ENCODE measurements around the gene SIGLECL1. TPM values are rescaled to one million over a fixed set of nuclear protein-coding genes. Genes with fewer than 3 reads are reported as not detected.

Gene SIGLECL1
- total RNA-seq, 1 experiment from 2014 or later: not detected

GRCh38 chr19:51227966-51228365, 22.9 kb upstream of the SIGLECL1 start:
- WGBS (ENCODE audit: extremely low coverage, insufficient read length, low lambda C conversion rate): no CpG with 5 or more reads among the region's 2 CpGs
- H3K14ac ChIP-seq (ENCODE audit: insufficient read depth, low read length): no peak overlapping the region
- Mint-ChIP-seq H3K27me3 (ENCODE audit: low read depth) (peaks cover 13% of the 10 kb centered on the region), H3K4me1 (no peaks in the 10 kb centered on the region), H3K4me3 (no peak overlapping the region), H3K27ac (no peak overlapping the region), H3K36me3 (ENCODE audit: insufficient read depth in 1 of 3, low read depth in 3 of 3) (no peaks in the 10 kb centered on the region), H3K9me3 (peaks cover 0 to 87% of the 10 kb centered on the region in 2 experiments; a peak in 2 of 5 replicates)
- H2BK120ac ChIP-seq (ENCODE audit: low read depth, low read length, poor library complexity, severe bottlenecking): no peak overlapping the region
- H4K8ac ChIP-seq (replicated peaks; ENCODE audit: insufficient read length, low read depth, low read length): no peak overlapping the region
- H3K18ac ChIP-seq (ENCODE audit: insufficient read length, low read depth, low read length): no peak overlapping the region
- no peaks in the 10 kb centered on the region for H3K79me2 ChIP-seq (ENCODE audit: insufficient read depth, low read length)
- H3K79me1 ChIP-seq (ENCODE audit: insufficient read depth, low read depth, low read length, poor library complexity, severe bottlenecking): no peaks in the 10 kb centered on the region
- H3K4me2 ChIP-seq (ENCODE audit: insufficient read depth, insufficient read length, low read length): no peak overlapping the region
- H2BK12ac ChIP-seq (ENCODE audit: insufficient read length, low read depth, low read length): no peak overlapping the region
- no peak overlapping the region for H2BK5ac ChIP-seq (ENCODE audit: insufficient read length, low read length)
- no peak overlapping the region for H2AFZ ChIP-seq (ENCODE audit: low read length)
- DNase-seq: no peak
- no peak overlapping the region for H3K56ac ChIP-seq (ENCODE audit: insufficient read length, low read depth, low read length)
- no peaks in the 10 kb centered on the region for H3K27me3 ChIP-seq (ENCODE audit: insufficient read depth, low read length)
- H3K23ac ChIP-seq (ENCODE audit: insufficient read length, low read depth, low read length): no peak overlapping the region
- no peak for TF ChIP-seq CTCF (conservative IDR thresholded peaks at IDR 0.05)
- H3K9ac ChIP-seq (ENCODE audit: extremely low read depth, insufficient read length, low read length): no peak overlapping the region
- no peaks in the 10 kb centered on the region for H3K23me2 ChIP-seq (ENCODE audit: insufficient read length, low read depth, low read length, poor library complexity, severe bottlenecking)
- H4K5ac ChIP-seq (ENCODE audit: insufficient read length, low read depth, low read length): no peak overlapping the region
- H3K4me1 ChIP-seq (ENCODE audit: insufficient read depth, low read length): no peaks in the 10 kb centered on the region
- H2BK15ac ChIP-seq (ENCODE audit: low read depth, low read length): no peak overlapping the region
- H2BK20ac ChIP-seq (ENCODE audit: low read depth, low read length, poor library complexity, severe bottlenecking): no peak overlapping the region
- H3K9me3 ChIP-seq (ENCODE audit: control insufficient read depth, low read depth, low read length): no peaks in the 10 kb centered on the region
- H4K91ac ChIP-seq (ENCODE audit: insufficient read length, low read depth, low read length): no peak overlapping the region
- no peak overlapping the region for H2AK5ac ChIP-seq (ENCODE audit: insufficient read length, low read length)
- H3K4ac ChIP-seq (ENCODE audit: low read depth, low read length): no peak overlapping the region
- no peak overlapping the region for H3K27ac ChIP-seq (ENCODE audit: insufficient read length, low read depth, low read length)
- H4K20me1 ChIP-seq (ENCODE audit: control insufficient read depth, insufficient read depth, insufficient read length): no peaks in the 10 kb centered on the region
- H3T11ph ChIP-seq (ENCODE audit: low read length): no peak overlapping the region

All from H9 (cell line).